ENCODE results near the gene ZNF382. TPM values are rescaled to one million over a fixed set of nuclear protein-coding genes. Genes with fewer than 3 reads are reported as not detected.

Gene ZNF382
- polyA plus RNA-seq, 1 of the 3 experiments (the other 2 are of a cell fraction): 2.3 TPM

DNA sequence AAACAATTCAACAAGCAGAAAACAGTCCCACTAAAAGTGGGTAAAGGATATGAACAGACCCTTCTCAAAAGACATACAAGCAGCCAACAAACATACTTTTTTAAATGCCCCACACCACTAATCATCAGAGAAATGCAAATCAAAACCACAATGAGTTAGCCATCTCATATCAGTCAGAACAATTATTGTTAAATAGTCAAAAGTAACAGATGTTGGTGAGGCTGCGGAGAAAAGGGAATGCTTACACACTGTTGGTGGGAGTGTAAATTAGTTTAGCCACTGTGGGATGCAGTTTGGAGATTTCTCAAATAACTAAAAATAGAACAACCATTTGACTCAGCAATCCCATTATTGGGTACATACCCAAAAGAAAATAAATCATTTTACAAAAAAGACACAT, 40.7 kb upstream of the ZNF382 start (continued):
- TF ChIP-seq, protein P1, sequence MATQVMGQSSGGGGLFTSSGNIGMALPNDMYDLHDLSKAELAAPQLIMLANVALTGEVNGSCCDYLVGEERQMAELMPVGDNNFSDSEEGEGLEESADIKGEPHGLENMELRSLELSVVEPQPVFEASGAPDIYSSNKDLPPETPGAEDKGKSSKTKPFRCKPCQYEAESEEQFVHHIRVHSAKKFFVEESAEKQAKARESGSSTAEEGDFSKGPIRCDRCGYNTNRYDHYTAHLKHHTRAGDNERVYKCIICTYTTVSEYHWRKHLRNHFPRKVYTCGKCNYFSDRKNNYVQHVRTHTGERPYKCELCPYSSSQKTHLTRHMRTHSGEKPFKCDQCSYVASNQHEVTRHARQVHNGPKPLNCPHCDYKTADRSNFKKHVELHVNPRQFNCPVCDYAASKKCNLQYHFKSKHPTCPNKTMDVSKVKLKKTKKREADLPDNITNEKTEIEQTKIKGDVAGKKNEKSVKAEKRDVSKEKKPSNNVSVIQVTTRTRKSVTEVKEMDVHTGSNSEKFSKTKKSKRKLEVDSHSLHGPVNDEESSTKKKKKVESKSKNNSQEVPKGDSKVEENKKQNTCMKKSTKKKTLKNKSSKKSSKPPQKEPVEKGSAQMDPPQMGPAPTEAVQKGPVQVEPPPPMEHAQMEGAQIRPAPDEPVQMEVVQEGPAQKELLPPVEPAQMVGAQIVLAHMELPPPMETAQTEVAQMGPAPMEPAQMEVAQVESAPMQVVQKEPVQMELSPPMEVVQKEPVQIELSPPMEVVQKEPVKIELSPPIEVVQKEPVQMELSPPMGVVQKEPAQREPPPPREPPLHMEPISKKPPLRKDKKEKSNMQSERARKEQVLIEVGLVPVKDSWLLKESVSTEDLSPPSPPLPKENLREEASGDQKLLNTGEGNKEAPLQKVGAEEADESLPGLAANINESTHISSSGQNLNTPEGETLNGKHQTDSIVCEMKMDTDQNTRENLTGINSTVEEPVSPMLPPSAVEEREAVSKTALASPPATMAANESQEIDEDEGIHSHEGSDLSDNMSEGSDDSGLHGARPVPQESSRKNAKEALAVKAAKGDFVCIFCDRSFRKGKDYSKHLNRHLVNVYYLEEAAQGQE (IDR thresholded peaks at IDR 0.05; ENCODE audit: low read depth, low read length): no peak
- TF ChIP-seq EP300 (IDR thresholded peaks at IDR 0.05; ENCODE audit: borderline replicate concordance in 1 of 2, low read depth in 1 of 2, low read length in 1 of 2): no peak

DNA sequence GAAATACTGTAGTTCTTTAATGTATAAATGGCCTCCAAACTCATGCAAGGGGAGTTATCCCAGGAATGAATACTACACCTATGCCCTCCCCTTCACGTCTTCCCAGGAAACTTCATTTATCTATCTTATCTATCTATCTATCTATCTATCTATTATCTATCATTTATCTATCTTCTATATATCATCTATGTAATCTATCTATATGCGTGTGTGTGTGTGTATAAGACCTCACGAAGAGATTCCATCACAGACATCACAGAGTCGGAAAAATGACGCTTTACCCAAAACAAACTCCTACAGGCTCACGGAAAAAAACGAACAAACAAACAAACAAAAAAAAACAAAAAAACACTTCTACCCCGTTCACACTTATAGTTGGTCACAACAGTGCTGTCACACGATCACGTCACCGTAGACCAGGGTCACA, 32.5 kb upstream of the ZNF382 start:
- H3K9me2 ChIP-seq: no peaks in the 10 kb centered on the region
- H2AFZ ChIP-seq (ENCODE audit: low read depth): peak overlapping the region; percentile 97
- DNase-seq: no peak
- H3K9me3 ChIP-seq: no peaks in the 10 kb centered on the region
- peaks cover 10 to 61% of the 10 kb centered on the region in 2 experiments for H3K36me3 ChIP-seq (replicated peaks in 1 of 2; ENCODE audit: control insufficient read depth in 1 of 2, insufficient read depth in 2 of 2, low read length in 1 of 2)
- H3K4me1 ChIP-seq (ENCODE audit: control insufficient read depth in 1 of 2, insufficient read depth in 2 of 2, low read depth in 1 of 2, low read length in 1 of 2): peaks cover 0 to 6% of the 10 kb centered on the region in 2 experiments; a peak in 3 of 4 replicates
- H3K27ac ChIP-seq (ENCODE audit: low read depth in 2 of 2, low read length in 1 of 2): peak overlapping the region; percentile 71 to 79
- 10% methylated on average over 11 of the region's 11 CpGs for WGBS (ENCODE audit: low lambda C conversion rate)
- no peaks in the 10 kb centered on the region for H3K27me3 ChIP-seq (ENCODE audit: insufficient read depth)
- peak overlapping the region; percentile 91 for H3K9ac ChIP-seq
- H3K4me3 ChIP-seq (ENCODE audit: low read depth in 2 of 2, low read length in 1 of 2): peak overlapping the region; percentile 81 to 99
- H3K4me2 ChIP-seq: peak overlapping the region; percentile 77
- H3K79me2 ChIP-seq (ENCODE audit: insufficient read depth): peaks cover 81% of the 10 kb centered on the region
- H4K20me1 ChIP-seq (ENCODE audit: insufficient read depth): no peaks in the 10 kb centered on the region
- ChIA-PET CTCF (interaction anchor here (0.6 kb wide), 1 partner anchor 832 kb away, joined by 3 read pairs; no protein-coding TSS in a partner anchor), POLR2A (interaction anchor here (0.9 to 2.7 kb wide), 9 partner anchors 10 to 328 kb away, joined by 3 to 21 read pairs (median 5); partner anchors contain the start of genes ZFP14, ZNF260, ZNF345 and ZNF382)
- H3F3A ChIP-seq (replicated peaks; ENCODE audit: insufficient read depth): peaks cover 9% of the 10 kb centered on the region
- TF ChIP-seq RAD21 (IDR thresholded peaks at IDR 0.05; ENCODE audit: low read length): no peak
- TF ChIP-seq, protein P2, sequence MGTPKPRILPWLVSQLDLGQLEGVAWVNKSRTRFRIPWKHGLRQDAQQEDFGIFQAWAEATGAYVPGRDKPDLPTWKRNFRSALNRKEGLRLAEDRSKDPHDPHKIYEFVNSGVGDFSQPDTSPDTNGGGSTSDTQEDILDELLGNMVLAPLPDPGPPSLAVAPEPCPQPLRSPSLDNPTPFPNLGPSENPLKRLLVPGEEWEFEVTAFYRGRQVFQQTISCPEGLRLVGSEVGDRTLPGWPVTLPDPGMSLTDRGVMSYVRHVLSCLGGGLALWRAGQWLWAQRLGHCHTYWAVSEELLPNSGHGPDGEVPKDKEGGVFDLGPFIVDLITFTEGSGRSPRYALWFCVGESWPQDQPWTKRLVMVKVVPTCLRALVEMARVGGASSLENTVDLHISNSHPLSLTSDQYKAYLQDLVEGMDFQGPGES (IDR thresholded peaks at IDR 0.05; ENCODE audit: low read depth, low read length): no peak
- TF ChIP-seq, protein P3, sequence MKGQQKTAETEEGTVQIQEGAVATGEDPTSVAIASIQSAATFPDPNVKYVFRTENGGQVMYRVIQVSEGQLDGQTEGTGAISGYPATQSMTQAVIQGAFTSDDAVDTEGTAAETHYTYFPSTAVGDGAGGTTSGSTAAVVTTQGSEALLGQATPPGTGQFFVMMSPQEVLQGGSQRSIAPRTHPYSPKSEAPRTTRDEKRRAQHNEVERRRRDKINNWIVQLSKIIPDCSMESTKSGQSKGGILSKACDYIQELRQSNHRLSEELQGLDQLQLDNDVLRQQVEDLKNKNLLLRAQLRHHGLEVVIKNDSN (IDR thresholded peaks at IDR 0.05; ENCODE audit: borderline replicate concordance, low read depth): no peak
- no peak for TF ChIP-seq MXI1 (IDR thresholded peaks at IDR 0.05; ENCODE audit: low read depth, low read length)
- TF ChIP-seq, protein P4, sequence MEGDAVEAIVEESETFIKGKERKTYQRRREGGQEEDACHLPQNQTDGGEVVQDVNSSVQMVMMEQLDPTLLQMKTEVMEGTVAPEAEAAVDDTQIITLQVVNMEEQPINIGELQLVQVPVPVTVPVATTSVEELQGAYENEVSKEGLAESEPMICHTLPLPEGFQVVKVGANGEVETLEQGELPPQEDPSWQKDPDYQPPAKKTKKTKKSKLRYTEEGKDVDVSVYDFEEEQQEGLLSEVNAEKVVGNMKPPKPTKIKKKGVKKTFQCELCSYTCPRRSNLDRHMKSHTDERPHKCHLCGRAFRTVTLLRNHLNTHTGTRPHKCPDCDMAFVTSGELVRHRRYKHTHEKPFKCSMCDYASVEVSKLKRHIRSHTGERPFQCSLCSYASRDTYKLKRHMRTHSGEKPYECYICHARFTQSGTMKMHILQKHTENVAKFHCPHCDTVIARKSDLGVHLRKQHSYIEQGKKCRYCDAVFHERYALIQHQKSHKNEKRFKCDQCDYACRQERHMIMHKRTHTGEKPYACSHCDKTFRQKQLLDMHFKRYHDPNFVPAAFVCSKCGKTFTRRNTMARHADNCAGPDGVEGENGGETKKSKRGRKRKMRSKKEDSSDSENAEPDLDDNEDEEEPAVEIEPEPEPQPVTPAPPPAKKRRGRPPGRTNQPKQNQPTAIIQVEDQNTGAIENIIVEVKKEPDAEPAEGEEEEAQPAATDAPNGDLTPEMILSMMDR (IDR thresholded peaks at IDR 0.05): no peak
- TF ChIP-seq, protein P5, sequence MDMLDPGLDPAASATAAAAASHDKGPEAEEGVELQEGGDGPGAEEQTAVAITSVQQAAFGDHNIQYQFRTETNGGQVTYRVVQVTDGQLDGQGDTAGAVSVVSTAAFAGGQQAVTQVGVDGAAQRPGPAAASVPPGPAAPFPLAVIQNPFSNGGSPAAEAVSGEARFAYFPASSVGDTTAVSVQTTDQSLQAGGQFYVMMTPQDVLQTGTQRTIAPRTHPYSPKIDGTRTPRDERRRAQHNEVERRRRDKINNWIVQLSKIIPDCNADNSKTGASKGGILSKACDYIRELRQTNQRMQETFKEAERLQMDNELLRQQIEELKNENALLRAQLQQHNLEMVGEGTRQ (IDR thresholded peaks at IDR 0.05; ENCODE audit: borderline replicate concordance, low read depth, low read length): no peak
- TF ChIP-seq SIN3A (IDR thresholded peaks at IDR 0.05; ENCODE audit: borderline replicate concordance, low read depth, low read length): no peak
- no peak for TF ChIP-seq GATA2 (CRISPR knock-in tag; IDR thresholded peaks at IDR 0.05)
- TF ChIP-seq, protein P6, sequence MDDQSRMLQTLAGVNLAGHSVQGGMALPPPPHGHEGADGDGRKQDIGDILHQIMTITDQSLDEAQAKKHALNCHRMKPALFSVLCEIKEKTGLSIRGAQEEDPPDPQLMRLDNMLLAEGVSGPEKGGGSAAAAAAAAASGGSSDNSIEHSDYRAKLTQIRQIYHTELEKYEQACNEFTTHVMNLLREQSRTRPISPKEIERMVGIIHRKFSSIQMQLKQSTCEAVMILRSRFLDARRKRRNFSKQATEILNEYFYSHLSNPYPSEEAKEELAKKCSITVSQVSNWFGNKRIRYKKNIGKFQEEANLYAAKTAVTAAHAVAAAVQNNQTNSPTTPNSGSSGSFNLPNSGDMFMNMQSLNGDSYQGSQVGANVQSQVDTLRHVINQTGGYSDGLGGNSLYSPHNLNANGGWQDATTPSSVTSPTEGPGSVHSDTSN (IDR thresholded peaks at IDR 0.05): no peak
- TF ChIP-seq TCF12 (IDR thresholded peaks at IDR 0.05): no peak
- no peak for TF ChIP-seq FOXJ3 (CRISPR knock-in tag; IDR thresholded peaks at IDR 0.05)
- TF ChIP-seq NRF1 (IDR thresholded peaks at IDR 0.05; ENCODE audit: low read depth, low read length): no peak
- TF ChIP-seq CHD2 (IDR thresholded peaks at IDR 0.05; ENCODE audit: low read length, partially characterized antibody): no peak
- no peak for TF ChIP-seq TAF1 (IDR thresholded peaks at IDR 0.05; ENCODE audit: borderline replicate concordance, low read depth, low read length)
- no peak for TF ChIP-seq POLR2AphosphoS5 (IDR thresholded peaks at IDR 0.05; ENCODE audit: low read depth, low read length)
- TF ChIP-seq YY1 (IDR thresholded peaks at IDR 0.05; ENCODE audit: low read depth): no peak
- no peak; the same call in 1 of the 2 replicates for TF ChIP-seq RFX5 (IDR thresholded peaks at IDR 0.05; ENCODE audit: low read length)
